Peyer's patch (tissue), 4 donors: ENCODE measurements around the gene IDS. TPM values are rescaled to one million over a fixed set of nuclear protein-coding genes. Genes with fewer than 3 reads are reported as not detected.
A peak's percentile ranks its signal among the peaks of the same experiment; 100 is the strongest.

ENCODE experiments used
- DNase-seq, 3 donors: peaks; one replicate each; pipeline ENCODE4 v3.0.0-alpha.2; 2017 to 2019
- H3K27ac ChIP-seq, 4 donors: fragments of 200-600 bp; sonication (generic); one replicate each; pipeline ENCODE4 v1.5.1; 2016 to 2019
- H3K27me3 ChIP-seq, 2 donors: fragments of 200-600 bp; sonication (generic); one replicate each; pipeline ENCODE4 v1.5.1; 2019
- H3K36me3 ChIP-seq, 3 donors: fragments of 200-600 bp; sonication (generic); one replicate each; pipeline ENCODE4 v1.5.1; 2016 to 2019
- H3K4me1 ChIP-seq, 4 donors: fragments of 200-600 bp; sonication (generic); one replicate each; pipeline ENCODE4 v1.5.1; 2016 to 2019
- H3K4me3 ChIP-seq, 4 donors: fragments of 200-600 bp; sonication (generic); 1 replicate in 3 of 4; 2 replicates in 1 of 4; pipeline ENCODE4 v1.5.1; 2016 to 2019; ENCODE audit warnings: mild to moderate bottlenecking in 1 of 4
- H3K9me3 ChIP-seq, 4 donors: fragments of 200-600 bp; sonication (generic); one replicate each; pipeline ENCODE4 v1.5.1; 2016 to 2019; ENCODE audit warnings: mild to moderate bottlenecking in 1 of 4
- CTCF ChIP-seq, 6 experiments: fragments of 450-650 bp in 4 of 6; fragments of 200-600 bp in 2 of 6; sonication (generic) in 1 of 6; IDR thresholded peaks; one replicate each; pipeline ENCODE4 v1.5.1; 2017 to 2019; ENCODE audit warnings: antibody characterized with exemption in 6 of 6, mild to moderate bottlenecking in 3 of 6, moderate library complexity in 1 of 6
- POLR2A ChIP-seq, 2 donors: fragments of 450-650 bp; IDR thresholded peaks; one replicate each; pipeline ENCODE4 v1.5.1; 2017; ENCODE audit warnings: antibody characterized with exemption in 2 of 2, mild to moderate bottlenecking in 2 of 2, moderate library complexity in 2 of 2
- total RNA-seq, 4 donors: library from RNA; depleted of rRNA; stranded (reverse); fragments of >200 nt; gene quantifications; one replicate each; pipeline ENCODE4 v1.1.0, GENCODE V29; 2016

IDS gene
- total RNA-seq, 4 donors from 2014 or later, result 51.2 to 61.9 (median 53.6) TPM

DNA sequence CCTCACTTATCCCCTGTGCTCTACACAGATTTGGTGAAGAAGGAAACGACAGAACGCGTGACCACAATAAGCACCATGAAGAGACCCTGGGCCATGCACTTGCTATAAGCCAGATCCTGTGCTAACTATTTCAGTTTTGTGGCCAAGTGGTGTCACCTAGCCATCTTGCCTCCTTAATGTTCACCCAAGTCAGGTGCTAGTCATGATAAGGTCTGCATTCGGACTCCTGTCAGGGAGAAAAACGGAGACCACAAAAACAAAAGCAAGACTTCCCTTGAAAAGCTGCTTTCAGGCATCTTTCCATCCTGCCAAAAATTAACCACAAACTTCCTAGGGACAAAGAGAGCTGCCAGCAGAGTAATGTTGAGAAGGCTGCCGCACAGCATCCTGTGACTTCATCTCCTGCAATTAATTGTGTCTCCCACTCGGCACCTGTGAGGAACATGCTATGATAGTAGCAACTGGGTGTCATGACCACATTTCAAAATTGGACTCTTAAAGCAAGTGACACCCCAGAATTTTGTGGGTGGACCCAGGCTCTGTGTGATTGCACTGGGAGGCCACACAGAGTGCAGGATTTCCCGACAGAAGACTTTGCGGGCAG lies 8.8 kb upstream of the IDS start:
- TF ChIP-seq CTCF (IDR thresholded peaks at IDR 0.05) (no peak), POLR2A (IDR thresholded peaks at IDR 0.05) (no peak)
- Histone ChIP-seq H3K36me3 (no peaks in the 10 kb centered on the region), H3K27me3 (no peaks in the 10 kb centered on the region), H3K4me1 (no peaks in the 10 kb centered on the region), H3K9me3 (no peaks in the 10 kb centered on the region), H3K27ac (peak overlapping the region in 1 of 4 donors; percentile 9), H3K4me3 (no peak overlapping the region)
- no peak for DNase-seq

DNA sequence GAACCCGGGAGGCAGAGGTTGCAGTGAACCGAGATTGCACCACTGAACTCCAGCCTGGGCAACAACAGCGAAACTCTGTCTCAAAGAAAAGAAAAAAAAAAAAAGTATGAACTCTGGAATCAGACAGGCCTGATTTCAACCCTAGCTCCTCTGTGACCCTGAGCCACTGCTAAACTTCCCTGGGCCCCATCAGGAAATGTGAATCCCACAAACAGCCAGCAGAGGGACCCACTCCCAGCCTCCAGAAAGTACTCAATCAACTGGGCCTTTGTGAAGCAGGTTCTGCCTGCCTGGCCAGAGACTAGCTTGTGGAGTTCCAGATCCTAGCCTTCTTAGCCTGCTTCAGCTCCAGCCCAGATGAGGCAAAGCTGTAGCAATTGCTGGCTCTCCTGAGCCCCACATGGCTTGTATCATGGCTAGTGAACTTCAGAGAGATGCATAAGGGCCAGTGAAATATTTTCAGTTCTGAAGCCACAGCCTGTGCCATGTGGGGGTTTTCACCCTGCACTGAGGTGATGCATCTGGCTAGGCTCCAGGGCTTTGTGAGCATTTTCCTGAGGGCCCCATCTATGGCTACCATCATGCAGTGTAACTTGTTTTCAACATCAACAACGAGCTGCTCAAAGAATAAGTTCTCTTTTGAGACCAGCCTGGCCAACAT lies 7.2 kb upstream of the IDS start:
- no peaks in the 10 kb centered on the region for H3K4me1 ChIP-seq
- TF ChIP-seq POLR2A (IDR thresholded peaks at IDR 0.05) (no peak), CTCF (IDR thresholded peaks at IDR 0.05) (peak; percentile 30 to 65 (median 56))
- H3K9me3 ChIP-seq, result no peaks in the 10 kb centered on the region
- DNase-seq, result peak; percentile 48 to 81 (median 61)
- H3K4me3 ChIP-seq, result no peak overlapping the region
- no peaks in the 10 kb centered on the region for H3K36me3 ChIP-seq
- no peak overlapping the region for H3K27ac ChIP-seq
- H3K27me3 ChIP-seq, result no peaks in the 10 kb centered on the region

GRCh38 chrX:149511081-149511480 lies 6.0 kb upstream of the IDS start:
- Histone ChIP-seq H3K27ac (no peak overlapping the region), H3K9me3 (no peaks in the 10 kb centered on the region), H3K4me3 (no peak overlapping the region), H3K4me1 (no peaks in the 10 kb centered on the region), H3K36me3 (no peaks in the 10 kb centered on the region), H3K27me3 (no peaks in the 10 kb centered on the region)
- no peak for DNase-seq
- no peak for TF ChIP-seq POLR2A (IDR thresholded peaks at IDR 0.05)
- no peak for TF ChIP-seq CTCF (IDR thresholded peaks at IDR 0.05)

DNA sequence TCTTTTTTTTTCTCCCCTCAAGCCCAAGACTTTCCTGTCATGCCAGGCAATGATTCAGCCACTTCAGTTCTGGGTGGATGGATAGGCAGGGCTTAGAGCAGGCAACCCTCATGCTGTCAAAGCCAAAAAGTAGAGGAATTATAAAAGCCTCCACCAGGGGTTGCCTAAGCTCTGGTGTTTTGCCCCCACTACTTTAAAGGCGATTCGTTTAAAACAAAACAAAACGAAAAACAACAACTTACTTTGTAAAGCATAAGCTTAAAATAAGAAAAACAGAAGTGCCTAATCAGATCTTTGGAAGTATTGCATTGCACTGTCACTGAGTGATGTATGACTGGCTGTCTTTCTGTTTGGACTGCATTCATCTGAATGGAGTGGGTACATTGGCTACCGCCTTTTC lies 5.3 kb upstream of the IDS start:
- H3K27me3 ChIP-seq, result no peaks in the 10 kb centered on the region
- no peak overlapping the region for H3K27ac ChIP-seq
- H3K9me3 ChIP-seq, result no peaks in the 10 kb centered on the region
- no peak overlapping the region for H3K4me3 ChIP-seq
- TF ChIP-seq CTCF (IDR thresholded peaks at IDR 0.05), result no peak
- no peak for TF ChIP-seq POLR2A (IDR thresholded peaks at IDR 0.05)
- no peak for DNase-seq
- peaks cover 0 to 4% (median 0%) of the 10 kb centered on the region in 4 donors for H3K4me1 ChIP-seq
- H3K36me3 ChIP-seq, result no peaks in the 10 kb centered on the region

DNA sequence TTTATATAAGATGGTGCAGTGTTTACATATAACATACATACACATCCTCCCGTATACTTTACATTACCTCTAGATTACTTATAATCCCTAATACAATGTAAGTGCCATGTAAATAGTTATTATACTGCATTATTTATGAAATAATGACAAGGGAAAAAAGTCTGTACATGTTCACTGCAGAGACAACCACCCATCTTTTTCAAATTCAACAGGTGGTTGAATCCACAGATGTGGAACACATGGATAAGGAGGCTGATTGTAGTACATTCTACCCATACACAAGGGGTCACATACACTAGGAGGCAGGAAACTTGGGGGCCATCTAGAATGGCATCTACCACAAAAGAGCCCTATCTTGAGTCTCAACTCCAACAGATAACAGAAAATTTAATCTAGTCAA lies 3.4 kb upstream of the IDS start:
- H3K4me1 ChIP-seq, result peaks cover 0 to 5% (median 0%) of the 10 kb centered on the region in 4 donors
- TF ChIP-seq CTCF (IDR thresholded peaks at IDR 0.05) (no peak), POLR2A (IDR thresholded peaks at IDR 0.05) (no peak)
- DNase-seq, result no peak
- H3K36me3 ChIP-seq, result no peaks in the 10 kb centered on the region
- no peak overlapping the region for H3K4me3 ChIP-seq
- H3K9me3 ChIP-seq, result no peaks in the 10 kb centered on the region
- no peaks in the 10 kb centered on the region for H3K27me3 ChIP-seq
- H3K27ac ChIP-seq, result no peak overlapping the region
